GM18508 (cell line): ENCODE data around the gene FXYD6.

ENCODE experiments used
- ATAC-seq: cut with Tn5 transposase; IDR thresholded peaks from one replicate; pipeline ENCODE4 v1.9.1; 2021; ENCODE audit warnings: moderate number of reproducible peaks; ENCODE audit not compliant: insufficient read depth, unreplicated experiment

Gene FXYD6

DNA sequence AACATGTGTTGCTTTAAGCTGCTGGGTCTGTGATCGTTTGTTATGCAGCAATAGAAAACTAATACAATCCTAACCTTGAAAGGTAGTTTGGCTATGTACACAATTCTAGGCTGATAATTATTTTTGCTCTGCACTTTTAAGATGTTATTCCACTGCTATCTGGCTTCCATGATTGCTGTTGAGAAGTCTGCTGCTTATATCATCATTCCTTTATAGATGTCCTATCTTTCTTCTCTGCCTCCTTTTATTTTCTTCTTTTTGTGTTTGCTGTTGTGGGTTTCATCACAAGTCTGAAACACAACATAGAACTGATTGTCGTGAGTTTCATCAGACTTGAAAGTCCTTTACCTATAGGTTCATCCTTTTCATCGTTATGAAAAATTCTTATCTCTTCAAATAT is 24.1 kb downstream of the FXYD6 start:
- ATAC-seq: no peak

DNA sequence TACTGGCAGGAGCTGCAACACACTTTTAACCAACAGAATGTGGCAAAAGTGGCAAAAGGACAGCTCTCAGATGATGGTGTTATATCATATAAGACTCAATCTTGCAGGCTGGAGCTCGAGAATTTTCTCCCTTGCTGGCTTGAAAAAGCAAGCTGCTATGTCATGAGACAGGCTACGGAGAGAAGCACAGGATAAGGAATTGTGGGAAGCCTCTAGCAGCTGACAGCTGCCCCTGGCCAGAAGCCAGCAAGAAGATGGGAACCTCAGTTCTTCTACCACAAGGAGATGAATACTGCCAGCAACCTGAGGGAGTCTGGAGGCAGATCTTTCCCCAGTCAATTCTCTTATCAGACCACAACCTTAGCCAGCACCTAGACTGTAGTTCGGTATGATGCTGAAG is 24.6 kb downstream of the FXYD6 start:
- no peak for ATAC-seq

DNA sequence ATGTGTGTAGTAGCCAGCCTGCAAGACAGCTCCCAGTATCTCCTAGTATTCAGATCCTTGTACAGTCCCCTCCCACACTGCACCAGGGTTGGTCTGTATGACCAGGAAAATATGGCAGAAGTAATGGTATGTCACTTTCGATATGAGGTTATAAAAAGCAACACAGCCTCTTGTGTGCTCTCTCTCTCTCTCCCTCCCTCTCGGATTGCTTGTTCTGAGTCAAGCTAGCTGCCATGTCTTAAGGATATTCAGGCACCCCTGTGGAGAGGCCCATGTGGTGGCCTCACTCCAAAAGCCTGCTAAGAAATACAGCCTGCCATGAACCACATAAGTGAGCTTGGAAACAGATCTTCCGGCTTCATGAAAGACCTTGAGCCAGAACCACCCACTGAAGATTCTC is 25.4 kb downstream of the FXYD6 start:
- no peak for ATAC-seq

DNA sequence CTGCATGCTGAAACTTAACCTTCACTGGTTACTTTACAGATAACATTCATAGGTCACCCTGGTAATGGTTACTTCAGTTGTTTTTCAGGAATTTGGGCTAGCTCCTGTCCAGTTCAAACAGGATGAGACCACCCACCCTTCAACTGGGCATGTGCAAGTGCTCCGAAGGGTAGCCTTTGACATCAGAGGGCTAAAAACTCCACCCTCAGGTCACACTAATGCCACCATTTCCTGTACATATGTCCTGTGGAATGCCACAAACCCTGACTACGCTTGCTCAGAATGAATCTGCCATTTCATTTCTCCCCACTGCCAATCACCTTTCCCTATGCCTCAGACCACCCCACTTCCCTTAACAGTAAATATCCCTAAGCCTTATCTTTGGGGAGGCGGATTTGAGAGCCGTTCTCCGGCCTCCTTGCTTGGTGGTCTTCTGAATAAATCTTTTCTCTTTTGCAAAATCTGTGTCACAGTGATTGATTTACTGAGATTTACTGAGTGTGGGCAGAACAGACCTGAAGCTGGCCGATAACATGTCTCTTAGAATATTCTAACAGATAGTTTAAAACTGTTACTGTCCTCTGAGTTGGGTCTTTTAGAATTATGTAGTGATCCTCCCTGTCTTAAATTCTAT is 26.6 kb downstream of the FXYD6 start:
- ATAC-seq: no peak

DNA sequence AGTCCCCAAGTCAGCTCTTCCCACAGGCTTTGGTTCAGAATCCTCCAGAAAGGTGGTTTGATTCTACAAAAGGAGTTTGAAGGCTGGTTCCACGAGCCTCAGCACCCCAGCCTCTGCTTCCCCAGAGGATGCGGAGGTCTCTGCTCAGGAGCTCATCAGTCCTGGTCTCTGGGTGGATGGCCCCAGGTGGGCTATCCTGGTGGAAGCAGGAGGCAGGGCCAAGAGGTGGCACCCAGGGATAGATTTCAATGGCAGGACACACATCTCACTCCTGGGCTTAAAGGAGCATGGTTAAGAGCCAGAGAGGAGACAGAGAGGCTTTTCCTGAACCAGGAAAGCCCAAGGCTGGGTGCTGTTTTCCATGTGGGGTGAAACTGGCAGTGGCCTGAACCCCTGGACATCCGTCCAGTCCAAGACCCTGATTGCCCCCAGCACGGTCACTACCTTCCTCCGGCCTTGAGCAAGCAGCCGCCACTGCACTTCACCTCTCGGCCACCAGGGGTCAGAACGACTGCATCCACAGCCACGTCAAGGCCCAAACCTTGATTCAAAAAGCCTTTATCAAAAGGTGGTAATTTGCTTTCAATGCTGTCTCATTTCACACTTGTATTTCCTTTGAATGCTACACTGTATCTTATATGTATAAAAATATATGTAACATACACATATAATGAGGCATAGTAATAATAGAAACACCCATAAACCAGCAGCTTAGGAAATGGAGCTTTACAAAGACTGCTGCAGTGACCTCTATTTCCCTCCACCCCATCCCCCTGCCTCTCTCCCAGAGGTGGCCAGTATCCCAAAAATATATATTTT is 32.6 kb downstream of the FXYD6 start:
- no peak for ATAC-seq

DNA sequence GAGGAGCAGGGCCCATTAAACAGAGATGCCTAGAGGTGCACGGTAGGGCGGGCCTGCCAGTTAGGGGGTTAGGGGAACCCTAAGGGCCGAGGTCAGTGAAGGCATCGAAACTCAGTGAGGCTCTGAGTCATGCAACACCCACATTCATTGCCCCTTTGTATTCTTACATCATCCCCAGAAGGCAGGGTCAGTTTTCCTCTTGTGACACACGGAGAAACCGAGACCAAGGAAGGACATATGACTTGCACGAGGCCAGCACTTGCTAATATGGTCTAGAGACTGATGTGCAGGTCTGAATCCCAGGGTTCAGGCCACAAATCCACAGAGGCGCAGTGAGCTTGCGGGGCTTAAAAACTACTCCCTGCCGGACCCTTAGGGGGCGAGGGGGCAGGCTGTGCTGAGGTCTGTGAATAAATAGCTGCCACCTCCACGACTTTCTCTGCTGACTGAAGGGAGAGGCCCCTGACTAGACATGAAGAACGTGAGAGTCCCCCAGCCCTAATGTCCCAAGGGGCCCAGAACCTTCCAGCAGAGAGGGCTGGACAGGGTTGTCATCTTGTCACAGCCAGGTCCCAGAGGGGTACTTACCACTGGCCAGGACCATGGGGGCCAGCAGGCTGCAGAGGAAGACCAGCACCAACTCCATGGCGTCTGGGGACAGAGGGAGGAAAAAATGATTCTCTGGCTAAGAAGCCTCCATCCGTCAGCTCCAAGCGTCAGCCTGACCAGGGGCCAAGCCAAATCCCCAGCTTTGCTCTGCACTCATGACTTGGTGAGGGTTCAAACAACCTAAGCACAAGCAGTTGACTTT is 34.1 kb downstream of the FXYD6 start:
- no peak for ATAC-seq

DNA sequence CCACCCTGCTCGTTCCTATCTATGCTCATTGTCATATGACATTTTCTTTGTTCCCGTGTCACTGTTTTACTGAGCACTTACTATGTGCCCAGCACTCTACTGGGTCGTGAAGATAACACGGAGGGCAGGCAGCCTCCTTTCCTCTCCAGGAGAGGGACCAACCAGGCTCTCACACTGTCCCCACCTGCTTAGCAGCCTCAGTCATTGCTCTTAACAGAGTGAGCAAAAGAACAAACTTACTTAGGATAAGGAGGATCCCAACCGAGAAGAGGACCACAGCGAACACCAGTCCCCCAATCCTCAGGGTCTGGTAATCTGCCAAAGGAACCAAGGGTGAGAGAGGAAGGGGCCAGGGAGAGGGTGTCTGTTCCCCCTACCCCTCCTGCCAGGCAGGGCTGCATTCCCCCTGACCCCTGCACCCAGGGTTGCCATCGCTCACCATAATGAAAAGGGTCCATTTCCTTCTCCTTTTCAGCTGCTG is 34.9 kb downstream of the FXYD6 start:
- ATAC-seq: no peak

DNA sequence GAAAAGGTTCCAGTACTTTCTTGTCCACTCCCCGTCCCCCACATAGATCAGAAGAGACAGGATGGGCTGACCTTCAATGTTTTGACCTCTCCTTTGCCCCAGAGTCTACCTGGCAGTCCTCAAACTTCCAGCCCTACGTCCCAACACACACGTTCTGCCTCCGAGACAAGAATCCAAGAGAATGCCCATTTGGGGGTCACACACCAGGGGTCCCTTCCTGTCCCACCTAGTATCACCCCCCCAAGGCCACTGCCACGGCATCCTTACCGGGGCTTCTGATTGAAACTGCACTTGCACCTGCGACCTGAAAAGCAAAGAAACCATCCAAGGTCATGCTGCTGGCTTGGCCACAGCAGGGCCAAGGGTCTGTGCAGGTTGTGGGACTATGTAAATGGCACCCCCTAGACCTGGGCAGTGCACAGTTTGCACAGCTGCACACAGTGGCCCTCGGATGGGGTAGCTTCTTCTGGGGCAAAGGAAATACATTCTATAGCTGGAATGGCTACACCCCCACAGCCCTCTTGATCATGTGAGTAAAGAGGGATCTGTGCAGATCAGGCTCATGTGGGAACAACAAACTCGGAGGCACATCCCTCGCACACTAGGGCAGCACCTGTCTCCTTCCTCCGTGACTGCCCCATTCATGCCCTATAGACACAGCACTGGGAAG is 35.4 kb downstream of the FXYD6 start:
- no peak for ATAC-seq

DNA sequence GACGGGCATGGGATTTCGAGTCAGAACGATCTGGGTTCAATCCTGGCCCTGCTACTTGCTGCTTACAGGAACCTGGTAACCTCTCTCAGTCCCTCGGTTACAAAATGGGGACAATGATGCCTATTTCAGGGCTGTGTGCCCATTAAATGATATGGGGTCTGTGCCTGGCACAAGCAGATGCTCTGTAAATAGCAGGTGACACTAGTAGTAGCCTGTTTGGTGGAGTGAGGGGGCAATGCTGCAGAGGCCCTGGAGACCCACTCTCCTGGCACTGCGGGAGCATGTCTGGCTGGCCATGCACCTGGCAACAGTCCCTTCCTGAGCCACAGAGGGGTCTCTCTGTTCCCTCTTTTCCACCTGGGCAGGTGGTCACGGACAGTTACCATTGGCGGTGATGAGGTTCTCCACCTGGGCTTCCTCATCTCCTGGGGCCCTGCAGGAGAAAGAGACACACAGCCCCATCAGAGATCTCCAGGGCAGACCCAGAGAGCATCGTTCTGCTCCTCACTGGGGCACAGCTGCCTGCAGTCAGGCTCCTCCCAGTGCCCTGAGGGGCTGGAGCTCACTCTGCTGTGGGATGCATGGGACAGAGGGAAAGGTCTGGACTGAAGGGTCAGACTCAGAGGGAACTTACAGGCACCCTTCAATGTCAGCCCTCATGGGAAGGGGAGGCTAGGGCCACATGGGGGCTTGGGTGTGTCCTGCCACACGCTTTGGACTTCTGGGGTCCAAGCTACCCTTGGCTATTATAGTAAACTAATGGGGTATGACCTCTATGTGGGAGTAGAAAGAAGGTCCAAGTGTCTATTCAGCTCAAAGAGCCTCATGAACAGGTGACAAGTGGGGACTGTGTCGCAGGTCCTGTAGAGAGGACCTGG is 36.3 kb downstream of the FXYD6 start:
- ATAC-seq: no peak

DNA sequence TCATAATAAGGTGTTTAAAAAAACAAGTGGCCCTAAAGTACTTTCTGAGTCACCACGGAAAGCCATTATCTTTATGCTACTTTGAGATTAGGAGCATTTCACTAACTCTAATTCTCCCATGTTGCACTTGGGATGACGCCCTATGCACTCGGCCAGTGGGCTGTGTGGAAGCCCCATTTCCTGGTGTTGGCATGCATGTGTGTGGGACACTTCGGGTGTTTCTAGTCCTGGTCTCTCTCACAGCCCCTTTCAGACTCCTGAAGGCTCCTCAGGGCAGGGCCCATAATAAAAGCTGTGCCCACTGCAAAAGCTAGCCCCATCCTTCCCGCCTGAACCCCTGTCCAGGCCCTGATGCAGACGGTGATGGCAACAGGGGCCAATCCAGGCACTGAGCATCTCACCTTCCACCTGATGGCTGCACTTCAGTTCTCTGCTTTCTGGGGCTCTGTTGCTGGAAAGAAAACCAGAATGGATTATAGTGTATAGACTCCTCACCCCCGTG is 37.0 kb downstream of the FXYD6 start:
- no peak for ATAC-seq

DNA sequence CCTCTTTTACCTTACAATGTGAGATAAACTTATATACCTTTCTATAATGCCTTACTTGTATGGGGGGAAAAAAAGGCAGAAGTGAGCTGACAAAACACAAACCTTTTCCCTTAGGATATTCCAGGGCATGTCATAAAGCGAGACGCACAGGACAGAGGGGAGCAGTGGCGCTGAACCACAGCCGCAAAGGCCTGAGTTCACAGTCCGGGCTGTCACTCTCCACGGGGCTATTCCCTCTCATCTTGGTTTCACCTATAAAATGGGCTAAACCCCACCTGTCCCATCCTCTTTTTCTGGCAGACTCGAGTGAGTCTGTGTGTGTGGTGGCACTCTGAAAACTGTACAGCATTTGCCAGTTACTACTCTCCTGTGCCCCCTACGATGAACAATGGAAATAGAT is 37.6 kb downstream of the FXYD6 start:
- no peak for ATAC-seq

DNA sequence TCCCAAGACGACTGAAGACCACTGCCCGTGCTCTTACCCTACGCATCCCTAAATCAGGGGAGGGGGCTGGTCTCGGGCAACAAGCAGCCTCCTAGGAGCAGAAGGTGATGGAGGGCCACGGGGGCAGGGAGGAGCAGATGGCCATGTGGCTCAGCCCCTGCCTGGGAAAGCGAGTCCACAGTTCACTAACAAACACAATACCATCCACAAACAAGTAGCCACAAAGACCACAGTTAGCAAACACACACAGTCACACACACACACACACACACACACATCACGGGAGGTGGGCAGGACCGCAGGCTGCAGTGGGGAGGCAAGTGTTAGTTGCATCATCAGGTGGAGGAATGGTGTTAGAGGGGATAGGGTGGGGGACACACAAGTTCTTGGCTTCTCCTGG is 38.7 kb downstream of the FXYD6 start:
- ATAC-seq: no peak

DNA sequence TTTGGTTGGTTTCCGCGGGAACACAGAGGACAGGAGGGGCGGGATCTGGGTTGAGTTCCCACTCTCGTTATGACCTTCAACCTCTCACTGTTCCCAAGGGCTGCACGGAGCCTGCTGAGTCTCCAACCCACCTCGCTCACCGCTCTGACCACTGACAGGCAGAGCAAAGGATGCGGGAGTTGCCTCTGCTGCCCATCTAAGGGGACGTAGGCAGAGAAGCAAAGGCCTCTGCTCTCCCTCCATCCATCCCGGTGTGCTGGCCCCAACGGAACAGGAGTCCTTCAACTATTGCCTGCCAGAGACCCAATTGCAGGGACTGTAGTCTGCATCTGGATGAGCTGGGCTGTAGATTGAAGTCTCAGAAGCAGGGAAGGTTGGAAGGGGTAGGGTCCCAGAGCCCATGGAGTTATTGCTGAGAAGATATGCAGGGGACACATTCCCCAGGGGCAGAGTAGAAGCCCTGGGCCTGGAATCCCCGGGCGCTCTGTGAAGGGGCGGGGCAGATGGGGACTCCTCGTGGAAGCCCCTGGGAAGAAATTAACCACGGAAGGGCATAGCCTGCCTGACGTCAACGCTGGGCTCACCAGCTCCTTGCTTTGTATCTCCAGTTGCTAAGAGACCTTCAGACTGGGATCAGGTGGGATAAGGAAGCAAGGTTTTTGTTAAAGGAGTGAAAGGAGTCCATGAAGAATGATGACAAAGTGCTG is 39.2 kb downstream of the FXYD6 start:
- ATAC-seq: no peak

DNA sequence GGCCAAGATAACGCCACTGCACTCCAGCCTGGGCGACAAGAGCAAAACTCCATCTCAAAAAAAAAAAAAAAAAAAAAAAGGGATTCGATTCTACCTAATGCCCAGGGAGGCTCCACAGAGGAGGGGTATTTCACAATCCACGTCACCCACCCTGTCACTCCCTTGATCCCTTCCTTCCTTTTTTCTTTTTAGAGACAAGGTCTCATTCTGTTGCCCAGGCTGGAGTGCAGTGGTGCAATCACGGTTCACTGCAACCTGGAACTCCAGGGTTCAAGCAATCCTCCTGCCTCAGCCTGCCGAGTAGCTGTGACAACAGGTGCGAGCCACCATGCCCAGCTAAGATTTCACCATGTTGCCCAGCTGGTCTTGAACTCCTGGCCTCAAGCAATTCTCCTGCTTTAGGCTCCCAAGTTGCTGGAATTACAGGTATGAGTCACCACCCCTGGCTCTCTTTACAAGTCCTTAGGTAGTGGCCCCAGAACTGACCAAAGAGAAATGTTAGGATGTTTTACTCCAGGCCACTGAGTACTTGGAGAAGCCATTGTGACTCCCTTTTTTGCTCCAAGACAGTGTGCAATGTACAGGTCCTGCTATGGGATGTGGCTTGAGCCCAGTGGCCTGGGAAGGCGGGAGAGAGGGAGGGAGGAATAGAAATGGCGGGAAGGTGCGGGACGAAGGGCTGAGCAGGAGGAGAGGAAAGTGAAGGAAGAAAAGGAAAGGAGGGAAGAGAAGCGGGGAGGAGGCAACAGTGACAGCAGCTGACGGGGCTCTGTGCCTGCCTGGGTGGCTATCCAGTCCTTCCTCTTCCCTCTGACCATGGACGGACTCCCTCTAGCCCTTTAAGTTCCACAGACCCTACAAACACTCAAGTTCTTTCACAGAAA is 40.1 kb downstream of the FXYD6 start:
- no peak for ATAC-seq

DNA sequence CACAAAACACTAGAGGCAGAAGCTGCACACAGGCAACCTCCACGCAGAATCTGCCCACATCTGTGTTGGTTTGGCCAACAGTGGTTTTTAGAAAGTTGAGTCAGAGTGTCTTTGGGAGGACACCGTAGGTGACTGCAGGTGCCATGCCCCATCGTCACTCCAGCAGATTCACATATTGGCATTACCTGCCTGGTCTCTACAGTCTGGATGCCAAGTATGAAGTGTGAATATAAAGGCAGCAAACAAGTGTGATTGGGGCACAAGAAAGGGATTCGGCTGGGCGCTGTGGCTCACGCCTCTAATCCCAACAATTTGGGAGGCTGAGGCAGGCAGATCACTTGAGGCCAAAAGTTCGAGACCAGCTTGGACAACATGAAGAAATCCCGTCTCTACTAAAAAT is 40.9 kb downstream of the FXYD6 start:
- ATAC-seq: no peak

DNA sequence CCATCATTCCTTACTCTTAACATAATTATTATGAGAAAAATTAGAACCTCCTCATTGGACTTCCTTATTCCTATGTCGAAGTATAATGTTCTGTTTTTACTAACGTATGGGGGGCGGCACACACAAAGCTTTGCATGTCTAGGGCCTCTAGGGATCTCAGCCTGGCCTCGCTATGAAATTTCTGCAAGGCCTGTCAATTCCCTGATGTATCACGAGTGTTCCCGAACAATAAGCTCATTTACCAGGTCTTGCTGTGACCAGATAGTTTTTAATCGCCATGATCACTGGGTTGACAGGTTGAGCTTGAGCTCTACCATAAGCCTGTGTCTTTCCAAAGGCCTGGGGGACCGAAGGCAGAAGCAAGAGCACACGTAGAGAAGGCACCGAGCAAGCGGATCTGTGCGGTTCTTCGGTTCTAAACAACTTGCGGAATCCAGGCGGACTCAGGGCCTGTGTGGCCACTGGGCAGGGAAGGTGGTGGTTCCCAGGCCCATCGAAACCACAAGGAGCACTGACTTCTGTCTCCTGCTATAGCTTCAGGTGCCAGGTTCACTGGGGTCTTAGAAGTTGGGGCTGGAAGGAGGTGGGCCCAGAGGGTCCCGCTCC is 41.5 kb downstream of the FXYD6 start:
- ATAC-seq: no peak

DNA sequence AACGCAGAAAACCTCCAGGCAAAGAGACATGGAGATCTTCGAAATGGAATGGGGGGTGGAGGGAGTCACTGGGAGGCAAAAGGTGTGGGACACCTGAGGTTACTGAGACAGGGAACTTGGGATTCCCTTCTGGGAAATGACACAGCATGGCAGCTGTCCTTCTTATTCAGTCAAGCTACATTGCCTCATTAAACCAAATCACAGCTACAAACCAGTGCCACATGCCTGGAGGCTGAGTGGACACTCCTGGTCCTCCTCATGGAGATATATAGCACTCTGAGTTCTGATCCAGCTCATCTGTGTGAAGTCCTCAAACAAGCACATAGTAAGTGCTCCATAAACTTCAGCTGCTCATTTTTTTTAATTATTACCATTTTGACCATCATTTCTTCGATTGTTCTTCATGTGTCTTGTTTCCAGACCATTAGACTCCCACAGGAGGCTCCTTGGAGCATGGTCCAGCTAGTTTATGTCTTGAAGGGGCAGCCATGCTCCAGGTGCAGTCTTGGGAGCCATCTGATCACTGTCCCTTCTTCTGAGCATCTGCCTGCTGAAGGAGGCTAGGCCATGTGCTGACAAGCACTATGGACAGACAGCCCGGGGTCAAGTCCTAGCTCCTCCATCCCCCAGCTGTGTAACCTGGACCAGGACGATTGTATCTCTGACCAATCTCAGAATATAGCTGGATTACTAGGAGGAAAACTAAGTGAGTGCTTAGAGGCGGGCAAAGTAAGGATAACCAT is 42.2 kb downstream of the FXYD6 start:
- ATAC-seq: no peak
